NCI-H2171 treated with DMSO at 0.1 percent for 48 hours (cell line): Measurements from ENCODE around the gene ABCB1.

Source experiments
- DNase-seq: peaks from one replicate; lab custom pipeline; 2025; lab: John Stamatoyannopoulos, UW

Gene ABCB1

GRCh38 chr7:87600130-87601124 lies at the start of gene ABCB1:
TSS of gene ABCB1 (minus strand) at chr7:87600884. CDS start at chr7:87600184, 700 bp downstream.
- no peak for DNase-seq

- DNase-seq = no peak
Observed at GRCh38 chr7:87648316-87648715, 47.6 kb upstream of the ABCB1 start.

GRCh38 chr7:87645446-87645845 lies 44.8 kb upstream of the ABCB1 start:
- DNase-seq = no peak

GRCh38 chr7:87635921-87636320 lies 35.2 kb upstream of the ABCB1 start:
- DNase-seq = no peak

- peak; percentile 11 for DNase-seq
Observed at GRCh38 chr7:87628780-87629569, 28.3 kb upstream of the ABCB1 start.

- no peak for DNase-seq
Observed at GRCh38 chr7:87627634-87627994, 26.9 kb upstream of the ABCB1 start.

- DNase-seq = no peak
Observed at GRCh38 chr7:87625101-87625500, 24.4 kb upstream of the ABCB1 start.

GRCh38 chr7:87624628-87625027 lies 23.9 kb upstream of the ABCB1 start:
- DNase-seq = no peak

GRCh38 chr7:87615197-87615596 lies 14.5 kb upstream of the ABCB1 start:
- no peak for DNase-seq

- no peak for DNase-seq
Observed at GRCh38 chr7:87609916-87610315, 9.2 kb upstream of the ABCB1 start.

GRCh38 chr7:87608431-87608830 lies 7.7 kb upstream of the ABCB1 start:
- no peak for DNase-seq

GRCh38 chr7:87604264-87604663 lies 3.6 kb upstream of the ABCB1 start:
- no peak for DNase-seq

- DNase-seq = no peak
Observed at GRCh38 chr7:87599336-87599735, 1.3 kb downstream of the ABCB1 start.

GRCh38 chr7:87598234-87599009 lies 2.3 kb downstream of the ABCB1 start:
- DNase-seq = no peak

GRCh38 chr7:87596696-87597095 lies 4.0 kb downstream of the ABCB1 start:
- DNase-seq = no peak

- no peak for DNase-seq
Observed at GRCh38 chr7:87596136-87596535, 4.5 kb downstream of the ABCB1 start.

- no peak for DNase-seq
Observed at GRCh38 chr7:87592300-87592699, 8.4 kb downstream of the ABCB1 start.

- DNase-seq = no peak
Observed at GRCh38 chr7:87591211-87591610, 9.5 kb downstream of the ABCB1 start.

GRCh38 chr7:87590578-87590977 lies 10.1 kb downstream of the ABCB1 start:
- DNase-seq = no peak

GRCh38 chr7:87589631-87590030 lies 11.1 kb downstream of the ABCB1 start:
- no peak for DNase-seq

- no peak for DNase-seq
Observed at GRCh38 chr7:87581723-87582122, 19.0 kb downstream of the ABCB1 start.

GRCh38 chr7:87580636-87581035 lies 20.0 kb downstream of the ABCB1 start:
- DNase-seq = no peak
